BE2C (cell line): ENCODE data around the gene ANKEF1.

Experiments
- DNase-seq: peaks from one replicate; pipeline ENCODE4 v3.0.0-alpha.2; 2020
- H3K27me3 ChIP-seq: fragments of 250-450 bp; sonication (Bioruptor Pico); 2 replicates; pipeline ENCODE4 v1.5.1; 2020; ENCODE audit warnings: mild to moderate bottlenecking
- H3K36me3 ChIP-seq: fragments of 250-450 bp; sonication (Bioruptor Pico); 2 replicates; pipeline ENCODE4 v1.5.1; 2020; ENCODE audit warnings: mild to moderate bottlenecking
- H3K4me1 ChIP-seq: fragments of 250-450 bp; sonication (Bioruptor Pico); 2 replicates; pipeline ENCODE4 v1.5.1; 2020
- H3K4me3 ChIP-seq: 2 replicates; pipeline ENCODE4 v1.5.1; 2011; ENCODE audit warnings: low read depth, low read length
- H3K9me3 ChIP-seq: fragments of 250-450 bp; sonication (Bioruptor Pico); 2 replicates; pipeline ENCODE4 v1.5.1; 2020
- TF ChIP-seq, protein P1 (sequence below): IDR thresholded peaks from 2 replicates; pipeline ENCODE4 v1.5.1; 2012; ENCODE audit warnings: mild to moderate bottlenecking, low read depth, low read length

ANKEF1 gene

GRCh38 chr20:10063482-10063881, 28.7 kb downstream of the ANKEF1 start:
- Histone ChIP-seq H3K4me1 (peaks cover 10% of the 10 kb centered on the region; the same call in 1 of the 2 replicates), H3K36me3 (no peaks in the 10 kb centered on the region), H3K27me3 (no peaks in the 10 kb centered on the region; the same call in none of the 2 replicates), H3K4me3 (no peak overlapping the region), H3K9me3 (no peaks in the 10 kb centered on the region)
- TF ChIP-seq, protein P1, sequence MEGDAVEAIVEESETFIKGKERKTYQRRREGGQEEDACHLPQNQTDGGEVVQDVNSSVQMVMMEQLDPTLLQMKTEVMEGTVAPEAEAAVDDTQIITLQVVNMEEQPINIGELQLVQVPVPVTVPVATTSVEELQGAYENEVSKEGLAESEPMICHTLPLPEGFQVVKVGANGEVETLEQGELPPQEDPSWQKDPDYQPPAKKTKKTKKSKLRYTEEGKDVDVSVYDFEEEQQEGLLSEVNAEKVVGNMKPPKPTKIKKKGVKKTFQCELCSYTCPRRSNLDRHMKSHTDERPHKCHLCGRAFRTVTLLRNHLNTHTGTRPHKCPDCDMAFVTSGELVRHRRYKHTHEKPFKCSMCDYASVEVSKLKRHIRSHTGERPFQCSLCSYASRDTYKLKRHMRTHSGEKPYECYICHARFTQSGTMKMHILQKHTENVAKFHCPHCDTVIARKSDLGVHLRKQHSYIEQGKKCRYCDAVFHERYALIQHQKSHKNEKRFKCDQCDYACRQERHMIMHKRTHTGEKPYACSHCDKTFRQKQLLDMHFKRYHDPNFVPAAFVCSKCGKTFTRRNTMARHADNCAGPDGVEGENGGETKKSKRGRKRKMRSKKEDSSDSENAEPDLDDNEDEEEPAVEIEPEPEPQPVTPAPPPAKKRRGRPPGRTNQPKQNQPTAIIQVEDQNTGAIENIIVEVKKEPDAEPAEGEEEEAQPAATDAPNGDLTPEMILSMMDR: no peak
- DNase-seq: no peak

- peaks cover 7% of the 10 kb centered on the region; the same call in 1 of the 2 replicates for H3K4me1 ChIP-seq
- no peaks in the 10 kb centered on the region for H3K9me3 ChIP-seq
- TF ChIP-seq, protein P1: no peak
- DNase-seq: no peak
- H3K36me3 ChIP-seq: no peaks in the 10 kb centered on the region
- H3K4me3 ChIP-seq: no peak overlapping the region
- H3K27me3 ChIP-seq: no peaks in the 10 kb centered on the region; the same call in none of the 2 replicates
These were observed 29.8 kb downstream of the ANKEF1 start for GRCh38 chr20:10064611-10065010.

DNA sequence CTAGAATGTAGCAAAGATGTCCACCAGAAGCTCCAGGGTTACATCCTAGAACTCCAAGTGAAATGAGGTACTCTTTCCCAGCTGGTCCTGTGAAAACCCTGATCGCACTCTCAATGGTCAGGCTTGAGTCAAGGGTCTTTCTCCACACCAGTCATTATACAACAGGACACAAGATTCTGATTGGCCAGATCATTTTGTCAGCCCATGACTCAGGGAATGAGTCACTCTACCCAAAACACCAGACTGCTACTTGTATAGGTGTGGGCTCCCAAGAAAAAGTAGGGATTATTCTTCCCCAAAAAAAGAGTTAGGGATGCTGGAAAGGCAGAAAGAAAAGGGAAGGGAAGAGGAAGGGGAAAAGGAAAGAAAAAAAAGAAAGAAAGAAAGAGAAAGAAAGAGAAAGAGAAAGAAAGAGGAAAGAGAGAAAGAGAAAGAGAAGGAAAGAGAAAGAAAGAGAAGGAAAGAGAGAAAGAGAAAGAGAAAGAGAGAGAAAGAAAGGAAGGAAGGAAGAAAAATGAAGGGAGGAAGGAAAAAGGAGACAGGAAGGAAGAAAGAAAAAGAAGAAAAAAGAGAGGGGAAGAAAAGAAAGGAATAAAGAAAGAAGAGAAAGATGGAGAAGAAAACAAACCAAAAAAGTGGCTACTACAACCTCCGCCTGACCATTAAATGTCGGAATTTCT, 30.5 kb downstream of the ANKEF1 start:
- no peaks in the 10 kb centered on the region for H3K36me3 ChIP-seq
- no peaks in the 10 kb centered on the region for H3K9me3 ChIP-seq
- H3K4me3 ChIP-seq: no peak overlapping the region
- no peak for DNase-seq
- TF ChIP-seq, protein P1: no peak
- H3K27me3 ChIP-seq: no peaks in the 10 kb centered on the region; the same call in none of the 2 replicates
- H3K4me1 ChIP-seq: peaks cover 4% of the 10 kb centered on the region; the same call in 1 of the 2 replicates

DNA sequence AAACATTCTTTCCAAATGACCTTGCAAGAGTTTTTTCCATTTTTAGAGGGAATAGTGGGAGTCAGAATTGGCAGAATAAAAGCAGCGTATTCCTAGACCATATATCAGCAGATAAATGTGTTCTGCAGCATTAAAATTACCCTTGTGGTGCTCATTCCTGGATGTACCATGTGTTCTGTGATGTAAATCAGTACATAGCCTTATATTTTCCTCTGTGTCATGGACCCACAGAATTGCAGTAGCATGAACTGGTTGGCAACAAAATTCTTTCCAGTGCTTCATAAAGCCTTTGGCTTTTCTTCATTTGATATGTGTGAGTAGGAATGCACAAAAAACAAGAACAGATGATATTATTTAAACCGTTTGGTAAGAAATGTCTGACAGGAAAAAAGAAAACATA, 32.5 kb downstream of the ANKEF1 start:
- no peaks in the 10 kb centered on the region for H3K9me3 ChIP-seq
- TF ChIP-seq, protein P1: no peak
- H3K4me1 ChIP-seq: no peaks in the 10 kb centered on the region
- DNase-seq: no peak
- no peaks in the 10 kb centered on the region for H3K36me3 ChIP-seq
- H3K4me3 ChIP-seq: no peak overlapping the region
- no peaks in the 10 kb centered on the region; the same call in 1 of the 2 replicates for H3K27me3 ChIP-seq

DNA sequence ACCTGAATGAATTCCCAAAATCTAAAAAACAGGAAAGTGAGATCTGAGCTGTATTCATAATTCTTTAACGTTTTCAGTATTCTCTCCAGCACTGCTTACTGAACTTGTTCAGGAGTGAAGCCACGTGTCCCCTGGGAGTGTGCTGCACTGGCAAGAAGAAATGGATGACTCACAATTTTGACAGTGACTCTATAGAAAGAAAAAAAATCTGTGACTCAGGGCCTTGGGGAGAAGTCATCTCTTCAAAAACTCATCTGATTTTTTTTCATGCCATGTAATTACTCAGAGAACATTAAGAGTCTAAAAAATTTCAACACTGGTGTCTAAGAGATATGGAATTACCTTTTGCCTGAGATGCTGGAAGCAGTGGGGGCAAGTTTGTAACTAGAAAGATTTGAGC, 39.7 kb downstream of the ANKEF1 start:
- DNase-seq: peak; percentile 86
- Histone ChIP-seq H3K36me3 (no peaks in the 10 kb centered on the region), H3K4me1 (peaks cover 7% of the 10 kb centered on the region)

DNA sequence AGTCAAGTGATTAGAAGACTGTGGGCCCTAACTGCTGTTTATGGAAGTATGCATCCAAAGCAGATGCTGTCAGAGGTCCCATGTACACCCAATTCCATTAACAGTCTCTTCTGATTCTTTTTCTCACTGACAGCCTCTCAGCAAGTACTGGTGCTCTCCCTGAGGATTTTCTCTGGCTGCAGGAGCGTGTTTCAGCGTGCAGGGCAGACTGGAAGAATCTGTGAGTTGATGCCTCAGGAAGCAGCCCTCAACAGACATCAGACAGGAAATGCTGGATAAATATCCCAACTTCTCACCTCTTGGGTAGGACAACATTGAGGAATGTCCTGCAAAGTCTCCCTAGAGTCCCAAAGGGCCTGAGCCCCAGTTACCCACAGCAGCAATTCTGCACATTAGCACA, 40.8 kb downstream of the ANKEF1 start:
- TF ChIP-seq, protein P1: no peak
- no peaks in the 10 kb centered on the region for H3K36me3 ChIP-seq
- peaks cover 7% of the 10 kb centered on the region for H3K4me1 ChIP-seq
- no peak overlapping the region for H3K4me3 ChIP-seq
- DNase-seq: no peak
- no peaks in the 10 kb centered on the region for H3K27me3 ChIP-seq
- H3K9me3 ChIP-seq: no peaks in the 10 kb centered on the region

More for the DNA sequence above, 39.7 kb downstream of the ANKEF1 start:
- Histone ChIP-seq H3K9me3 (no peaks in the 10 kb centered on the region), H3K4me3 (no peak overlapping the region), H3K27me3 (no peaks in the 10 kb centered on the region)
- TF ChIP-seq, protein P1: no peak
